GM11168 (cell line): ENCODE results near the gene PPTC7.
"Not testable (repeated sequence)": the region's sequence is repeated elsewhere in the genome, so short reads cannot be mapped to it uniquely, and the experiment has no call there.

Experiments used
- in situ Hi-C: fragments of 300-500 bp; cut with MboI; formaldehyde crosslinking; loops from one replicate; pipeline ENCODE4 v1.12.0; 2022; ENCODE audit warnings: low sequenced_read_pairs; ENCODE audit not compliant: unreplicated experiment

PPTC7 gene

DNA sequence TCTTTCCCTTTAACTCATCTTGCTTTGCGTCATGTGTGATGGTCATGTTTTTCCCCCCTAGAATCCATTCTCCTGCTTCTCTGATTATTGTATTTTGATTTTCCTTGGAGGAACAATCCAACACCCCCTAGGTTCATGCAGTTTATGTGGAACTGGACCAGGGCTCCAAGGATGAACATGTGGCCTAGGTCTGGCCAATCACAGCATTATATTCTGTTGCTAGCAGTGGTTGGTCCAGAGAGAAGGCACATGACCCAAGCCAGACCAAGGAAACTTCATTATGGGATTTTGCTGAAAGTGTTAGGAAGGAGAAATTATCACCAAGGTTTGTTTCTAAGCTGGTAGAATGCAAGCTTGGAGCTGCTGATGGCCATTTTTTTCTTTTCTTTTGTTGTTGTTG lies 6.9 kb upstream of the PPTC7 start:
- in situ Hi-C loops = no loop called here

DNA sequence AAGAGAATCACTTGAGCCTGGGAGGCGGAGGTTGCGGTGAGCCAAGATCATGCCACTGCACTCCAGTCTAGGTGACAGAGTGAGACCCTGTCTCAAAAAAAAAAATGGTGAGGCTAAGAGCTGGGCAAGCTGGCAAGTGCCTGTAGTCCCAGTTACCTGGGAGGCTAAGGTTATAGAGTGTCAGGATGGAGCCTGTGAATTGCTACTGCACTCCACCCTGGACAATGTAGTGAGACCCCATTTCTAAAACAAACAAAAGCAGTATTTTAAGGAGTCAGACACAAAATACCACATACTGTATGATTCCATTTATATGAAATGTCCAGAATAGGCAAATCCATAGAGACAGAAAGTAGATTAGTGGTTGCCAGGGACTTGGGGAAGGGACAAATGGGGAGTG lies 4.0 kb upstream of the PPTC7 start:
- in situ Hi-C loops = not testable (repeated sequence)

DNA sequence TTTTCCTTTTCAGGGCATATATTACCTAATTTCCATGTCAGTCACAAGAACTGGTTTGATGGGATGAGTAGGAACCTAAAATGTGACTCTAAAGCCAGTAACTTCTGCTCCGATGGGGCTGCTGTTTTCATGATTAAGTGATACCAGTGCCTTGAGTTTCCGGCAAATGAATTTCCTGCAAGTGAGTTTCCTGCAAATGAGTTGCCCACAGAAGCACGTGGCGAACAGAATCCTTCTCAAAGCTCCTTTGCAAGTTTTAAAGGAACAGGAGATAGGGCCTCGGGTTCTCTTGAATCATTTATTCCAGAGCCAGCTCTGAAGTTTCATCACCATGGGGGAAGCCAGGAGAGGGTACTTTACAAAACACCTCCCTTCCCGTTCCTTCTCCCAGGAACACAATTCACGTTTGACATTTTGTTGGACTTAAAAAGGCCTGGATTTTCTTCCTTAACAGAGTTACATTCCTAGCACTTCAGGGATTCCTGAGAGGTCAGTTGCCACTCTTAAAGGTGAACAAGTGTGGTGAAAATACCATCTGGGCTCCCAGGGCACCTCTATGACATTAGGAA lies 2.2 kb upstream of the PPTC7 start:
- in situ Hi-C loops = no loop called here

DNA sequence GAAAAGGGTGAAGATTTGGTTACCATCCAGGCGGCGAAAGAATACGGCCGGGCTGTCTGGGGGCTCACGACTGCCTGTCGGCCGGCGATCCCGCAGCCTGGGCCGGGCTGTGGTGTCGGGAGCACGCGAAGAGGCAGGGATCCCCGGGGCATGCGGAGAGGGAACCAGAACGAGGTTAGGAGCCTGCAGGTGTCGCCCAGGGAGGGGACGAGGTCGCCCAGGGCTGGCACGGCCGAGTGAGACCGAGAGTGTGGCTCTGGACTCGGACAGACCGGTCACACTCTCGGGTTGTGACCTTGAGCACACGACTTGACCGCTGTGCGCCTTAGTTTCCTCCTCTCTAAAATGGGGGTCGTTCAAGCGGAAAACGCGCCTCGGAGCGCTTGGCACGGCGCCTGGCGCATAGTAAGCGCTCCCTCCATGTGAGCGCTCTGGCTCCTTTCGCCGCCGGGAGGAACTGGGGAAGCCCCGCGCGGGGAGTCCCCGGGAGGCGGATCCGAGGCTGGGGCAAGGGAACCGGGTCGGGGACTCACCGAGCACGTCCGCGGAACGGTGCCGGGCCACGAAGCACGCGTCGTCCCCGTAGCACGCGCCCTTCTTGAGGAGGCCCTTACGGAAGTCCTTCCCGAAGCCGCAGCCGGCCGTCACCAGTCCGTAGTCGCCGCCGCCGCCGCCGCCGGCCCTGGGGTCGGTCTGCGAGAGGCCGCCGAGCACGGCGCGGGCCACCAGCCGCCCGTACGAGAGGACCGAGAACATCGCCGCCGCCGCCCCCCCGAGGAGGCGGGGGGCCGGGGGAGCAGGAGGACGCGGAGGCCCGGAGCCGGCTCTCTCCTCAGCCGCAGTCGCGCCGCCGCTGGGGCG lies 612 bp downstream of the PPTC7 start:
- in situ Hi-C loops = no loop called here

DNA sequence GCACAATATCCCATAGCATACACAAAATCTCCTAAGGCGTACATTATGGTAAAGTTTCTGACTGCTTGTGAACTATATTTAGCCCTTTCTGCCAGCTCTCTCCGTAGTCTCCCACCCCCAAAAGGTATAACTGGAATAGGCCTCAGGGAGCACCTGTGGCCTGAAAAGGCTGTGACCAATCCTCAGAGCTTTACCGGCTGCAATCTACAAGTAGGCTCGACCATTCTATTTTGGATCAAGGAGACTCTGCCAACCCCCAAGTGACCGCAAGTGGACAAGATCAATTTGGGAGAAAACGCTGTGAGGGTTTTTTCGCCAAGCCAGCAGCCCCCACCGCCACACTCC lies 1.2 kb downstream of the PPTC7 start:
- in situ Hi-C loops = no loop called here

DNA sequence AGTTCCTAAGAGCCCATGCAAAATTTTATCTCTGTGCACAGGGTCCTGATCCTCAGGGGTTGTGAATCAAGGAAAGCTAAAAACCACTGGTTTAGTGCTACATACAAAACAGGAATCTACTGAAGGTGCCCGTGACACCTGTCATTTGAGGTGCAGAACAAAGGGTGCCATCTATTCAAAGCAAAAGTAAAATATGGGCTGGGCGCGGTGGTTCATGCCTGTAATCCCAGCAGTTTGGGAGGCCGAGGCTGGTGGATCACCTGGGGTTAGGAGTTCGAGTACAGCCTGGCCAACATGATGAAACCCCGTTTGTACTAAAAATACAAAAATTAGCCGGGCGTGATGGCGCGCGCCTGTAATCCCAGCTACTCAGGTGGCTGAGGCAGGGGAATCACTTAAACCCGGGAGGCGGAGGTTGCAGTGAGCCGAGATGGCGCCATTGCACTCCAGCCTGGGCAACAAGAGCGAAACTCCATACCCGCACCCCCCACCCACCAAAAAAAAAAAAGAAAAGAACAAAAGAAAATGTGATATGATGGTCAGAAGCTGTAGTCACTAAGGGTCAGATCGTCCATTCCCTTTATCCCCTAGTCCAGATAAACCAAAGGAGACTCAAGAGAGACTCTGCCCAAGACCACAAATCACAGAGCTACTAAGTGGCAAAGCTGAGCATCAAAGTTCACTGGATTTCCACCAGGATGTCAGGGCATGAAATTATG lies 3.4 kb downstream of the PPTC7 start:
- in situ Hi-C loops = no loop called here

DNA sequence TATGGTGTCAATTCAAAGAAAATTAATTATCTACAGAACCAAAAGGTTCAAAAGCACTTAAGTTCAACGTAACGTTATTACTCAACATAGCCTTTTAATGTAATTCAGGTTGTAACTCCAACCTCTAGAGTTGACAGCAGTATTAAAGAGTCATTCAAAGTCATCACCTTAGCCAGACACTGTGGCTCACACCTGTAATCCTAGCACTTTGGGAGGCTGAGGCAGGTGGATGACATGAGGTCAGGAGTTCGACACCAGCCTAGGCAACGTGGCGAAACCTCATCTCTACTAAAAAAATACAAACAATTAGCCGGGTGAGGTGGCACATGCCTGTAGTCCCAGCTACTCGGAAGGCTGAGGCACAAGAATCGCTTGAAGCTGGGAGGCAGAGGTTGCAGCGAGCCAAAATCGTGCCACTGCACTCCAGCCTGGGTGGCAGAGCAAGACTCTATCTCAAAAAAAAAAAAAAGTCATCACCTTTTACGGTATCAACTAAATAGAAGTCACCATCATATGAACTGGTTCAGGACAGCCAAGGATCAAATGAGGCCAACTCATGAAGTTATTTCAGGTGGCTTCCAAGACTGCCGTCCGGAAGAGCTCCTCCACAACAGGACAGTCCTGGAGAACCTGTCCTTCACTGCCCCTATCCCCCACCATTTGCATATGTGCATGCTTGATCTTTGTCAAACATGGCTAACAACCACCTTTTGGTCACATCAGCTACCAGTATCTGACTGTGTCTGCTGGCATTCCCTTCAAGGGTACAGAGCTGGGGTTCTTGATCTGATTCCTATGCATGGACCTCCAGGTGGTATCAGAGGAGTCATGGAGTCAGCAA lies 4.2 kb downstream of the PPTC7 start:
- in situ Hi-C loops = no loop called here

DNA sequence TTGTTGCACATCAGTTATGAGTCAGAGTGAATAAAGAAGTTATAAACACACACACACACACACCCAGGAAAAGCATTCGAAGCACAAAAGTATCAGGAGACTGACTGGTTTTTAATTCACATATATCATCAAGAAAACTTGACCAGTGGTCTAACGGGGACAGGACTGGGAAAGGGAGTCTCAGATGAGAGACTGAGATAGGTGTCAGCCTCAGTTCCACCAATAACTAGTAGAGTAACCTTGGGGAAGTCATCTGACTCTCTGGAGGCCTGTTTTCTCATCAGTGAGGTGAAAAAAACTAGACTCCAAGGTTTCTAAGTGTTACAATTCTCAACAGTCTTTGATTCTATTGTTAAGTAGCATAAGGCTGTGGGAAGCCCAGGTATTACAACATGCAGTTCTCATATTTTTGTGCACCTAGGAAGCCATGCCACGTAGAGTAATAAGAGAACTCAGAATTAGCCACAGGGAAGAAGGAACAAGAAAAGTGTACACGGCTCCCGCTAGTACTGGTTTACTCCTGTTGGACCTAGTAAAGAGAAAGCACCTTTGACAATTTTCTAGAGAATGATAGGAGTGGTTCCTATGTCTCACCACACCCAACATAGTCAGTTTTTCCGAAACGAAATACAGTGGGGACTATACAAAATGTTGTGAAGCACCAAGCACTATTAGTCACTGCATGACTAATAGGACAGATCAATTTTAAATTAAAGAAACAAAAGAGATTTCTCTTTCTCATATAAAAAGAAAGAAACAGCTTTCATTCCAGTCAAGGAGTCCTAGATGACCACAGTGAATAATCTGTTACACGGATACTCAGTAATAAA lies 5.0 kb downstream of the PPTC7 start:
- in situ Hi-C loops = no loop called here

DNA sequence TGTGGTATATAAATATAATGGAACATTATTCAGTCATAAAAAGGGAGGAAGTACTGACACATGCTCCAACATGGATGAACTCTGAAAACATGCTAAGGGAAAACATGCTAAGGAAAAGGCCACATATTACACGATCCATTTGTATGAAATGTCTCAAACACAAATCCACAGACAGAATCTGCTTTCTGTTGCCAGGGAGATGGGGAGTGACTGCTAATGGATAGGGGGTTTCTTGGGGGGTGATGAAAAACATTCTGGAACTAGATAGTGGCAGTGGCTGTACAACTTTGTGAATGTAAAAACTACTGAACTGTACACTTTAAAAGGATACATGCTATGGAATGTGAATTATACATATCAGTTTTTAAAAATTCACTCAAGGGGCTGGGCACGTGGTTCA lies 6.6 kb downstream of the PPTC7 start:
- in situ Hi-C loops = no loop called here

DNA sequence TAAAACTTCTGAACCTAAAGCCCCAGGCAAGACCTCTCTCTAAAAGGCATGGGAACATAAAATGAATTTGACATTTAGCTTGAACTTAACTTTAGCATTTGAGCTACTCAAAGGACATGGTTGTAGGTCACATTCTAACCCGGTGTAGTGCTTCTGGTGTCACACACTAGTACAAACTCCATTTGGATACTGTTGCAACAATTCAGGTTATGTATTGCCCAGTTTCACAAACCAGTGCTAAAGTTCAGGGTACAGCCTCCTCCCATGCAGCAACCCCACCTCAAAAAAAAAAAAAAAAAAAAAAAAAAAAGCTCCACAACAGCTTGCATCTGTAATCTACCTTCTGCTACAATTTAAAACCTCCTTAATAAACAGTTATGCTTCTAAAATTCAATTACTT lies 7.8 kb downstream of the PPTC7 start:
- in situ Hi-C loops = no loop called here

DNA sequence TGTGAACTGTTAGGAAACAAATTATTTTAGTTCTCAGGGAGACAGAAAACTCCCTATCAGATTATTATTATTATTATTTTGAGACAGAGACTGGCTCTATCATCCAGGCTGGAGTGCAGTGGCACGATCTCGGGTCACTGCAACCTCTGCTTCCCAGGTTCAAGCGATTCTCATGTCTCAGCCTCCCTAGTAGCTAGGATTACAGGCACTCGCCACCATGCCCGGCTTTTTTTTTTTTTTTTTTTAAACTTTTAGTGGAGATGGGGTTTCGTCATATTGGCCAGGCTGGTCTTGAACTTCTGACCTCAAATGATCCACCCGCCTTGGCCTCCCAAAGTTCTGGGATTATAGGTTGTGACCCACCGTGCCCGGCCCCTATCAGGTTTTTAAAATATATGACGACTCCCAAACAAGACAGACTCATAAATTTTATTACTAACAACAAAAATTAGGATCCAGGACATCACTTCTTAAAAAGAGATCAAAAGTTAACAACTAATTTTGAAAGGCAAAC lies 8.3 kb downstream of the PPTC7 start:
- in situ Hi-C loops = not testable (repeated sequence)

DNA sequence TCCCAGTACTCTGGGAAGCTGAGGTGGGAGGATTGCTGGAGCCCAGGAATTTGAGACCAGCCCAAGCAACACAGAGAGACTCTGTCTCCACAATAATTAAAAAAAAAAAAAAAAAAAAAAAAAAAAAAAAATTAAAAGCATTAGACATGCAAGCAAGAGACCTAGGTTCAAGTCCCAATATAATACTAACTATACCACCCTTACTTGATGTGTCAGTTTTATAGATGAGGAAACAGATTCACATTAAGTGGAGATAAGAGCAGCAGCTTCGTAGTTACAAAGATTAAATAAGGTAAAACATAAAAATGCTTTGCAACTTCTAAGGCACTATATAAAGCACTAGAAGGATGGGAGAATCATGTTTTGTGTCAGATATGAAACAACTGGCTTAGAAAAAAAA lies 9.1 kb downstream of the PPTC7 start:
- in situ Hi-C loops = no loop called here

DNA sequence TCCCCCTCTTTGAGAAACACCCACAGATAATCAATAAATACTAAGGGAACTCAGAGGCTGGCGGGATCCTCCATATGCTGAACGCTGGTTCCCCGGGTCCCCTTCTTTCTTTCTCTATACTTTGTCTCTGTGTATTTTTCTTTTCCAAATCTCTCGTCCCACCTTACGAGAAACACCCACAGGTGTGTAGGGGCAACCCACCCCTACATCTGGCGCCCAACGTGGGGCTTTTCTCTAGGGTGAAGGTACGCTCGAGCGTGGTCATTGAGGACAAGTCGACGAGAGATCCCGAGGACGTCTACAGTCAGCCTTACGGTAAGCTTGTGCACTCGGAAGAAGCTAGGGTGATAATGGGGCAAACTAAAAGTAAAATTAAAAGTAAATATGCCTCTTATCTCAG lies 12.3 kb downstream of the PPTC7 start:
- in situ Hi-C loops = not testable (repeated sequence)

DNA sequence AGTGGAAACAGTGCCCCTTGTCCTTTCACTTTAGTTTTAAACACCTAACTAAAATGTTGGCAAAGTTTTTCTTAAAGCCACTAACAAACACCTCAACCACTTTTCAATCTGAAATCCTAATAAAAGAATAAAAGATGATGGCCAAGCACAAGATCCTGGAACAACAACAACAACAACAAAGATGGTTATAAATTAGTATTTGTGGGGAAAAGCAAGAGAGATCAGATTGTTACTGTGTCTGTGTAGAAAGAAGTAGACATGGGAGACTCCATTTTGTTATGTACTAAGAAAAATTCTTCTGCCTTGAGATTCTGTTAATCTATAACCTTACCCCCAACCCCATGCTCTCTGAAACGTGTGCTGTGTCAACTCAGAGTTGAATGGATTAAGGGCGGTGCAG lies 13.3 kb downstream of the PPTC7 start:
- in situ Hi-C loops = not testable (repeated sequence)

DNA sequence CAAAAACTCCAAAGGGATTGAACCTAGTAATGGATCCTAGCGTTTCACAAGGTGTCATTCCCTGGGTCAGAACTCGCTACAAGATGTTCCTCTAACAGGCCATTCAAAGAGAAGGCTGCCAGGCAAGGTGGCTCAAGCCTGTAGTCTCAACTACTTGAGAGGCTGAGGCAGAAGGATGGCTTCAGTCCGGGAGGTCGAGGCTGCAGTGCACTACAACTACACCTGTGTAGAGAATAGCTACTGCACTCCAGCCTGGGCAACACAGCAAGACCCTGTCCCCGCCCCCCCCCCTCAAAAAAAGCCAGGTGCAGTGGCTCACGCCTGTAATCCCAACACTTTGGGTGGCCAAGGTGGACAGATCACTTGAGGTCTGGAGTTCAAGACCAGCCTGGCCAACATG lies 14.4 kb downstream of the PPTC7 start:
- in situ Hi-C loops = no loop called here

DNA sequence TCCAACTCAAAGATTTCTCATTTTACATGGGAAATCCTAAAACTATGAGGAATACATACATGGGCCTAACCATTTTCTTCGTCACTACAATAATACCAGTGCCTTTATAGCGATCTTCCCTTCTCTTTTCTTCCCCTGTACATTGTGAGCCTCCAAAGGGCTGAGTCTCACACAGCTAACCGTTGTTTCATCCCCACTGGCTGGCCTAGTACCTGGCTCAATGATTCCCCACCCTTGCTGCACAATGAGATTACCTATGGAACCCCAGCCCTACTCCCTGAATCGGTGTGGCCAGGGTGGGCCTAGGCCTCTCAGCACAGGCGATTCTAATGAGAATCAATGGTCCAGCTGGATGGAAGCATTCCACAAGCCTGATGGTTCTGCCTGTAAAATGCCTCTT lies 16.1 kb downstream of the PPTC7 start:
- in situ Hi-C loops = no loop called here

DNA sequence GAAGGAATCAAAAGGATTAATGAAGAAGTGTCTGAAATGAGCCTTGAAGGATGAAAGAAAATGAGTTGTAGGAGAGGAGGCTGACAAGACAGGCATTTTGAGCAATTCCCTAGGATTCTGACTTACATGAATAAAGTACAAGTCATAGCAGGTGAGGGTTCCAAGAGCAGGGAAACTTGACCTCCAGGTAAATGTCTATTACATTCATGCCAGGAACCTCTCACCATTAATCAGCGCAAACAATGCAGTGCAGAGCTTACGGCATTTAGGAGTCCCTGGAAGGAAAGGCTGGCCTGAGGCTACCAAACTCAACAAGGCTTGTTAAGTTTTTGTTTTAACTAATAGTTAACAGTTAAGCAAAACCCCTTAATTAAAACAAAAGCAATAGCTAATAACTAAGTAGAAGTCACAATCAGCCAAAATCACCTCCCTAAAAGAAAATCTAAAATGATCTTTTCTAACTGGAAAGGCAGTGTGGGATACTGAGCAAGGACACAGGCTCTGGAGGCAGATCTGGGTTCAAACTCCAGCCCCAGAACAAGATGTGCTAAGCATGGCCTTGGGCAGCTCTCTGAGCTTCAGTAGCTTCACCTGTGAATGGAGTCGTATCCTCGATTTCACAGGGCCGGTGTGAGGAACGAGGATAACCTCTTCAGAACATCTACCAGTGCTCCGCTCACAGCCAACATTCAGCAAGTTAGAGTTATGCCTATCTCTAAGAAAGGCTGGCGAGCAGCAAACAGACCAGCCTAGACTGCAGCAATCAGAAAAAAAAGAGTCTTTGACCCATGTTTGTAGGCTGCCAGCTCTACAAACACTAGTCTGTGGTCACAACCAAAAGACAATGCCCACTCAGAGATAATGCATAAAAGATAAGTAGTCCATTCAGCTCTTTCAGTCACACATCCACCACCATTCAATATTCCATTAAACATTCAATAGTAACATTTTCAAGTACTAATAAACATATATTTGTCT lies 16.9 kb downstream of the PPTC7 start:
- in situ Hi-C loops = no loop called here

DNA sequence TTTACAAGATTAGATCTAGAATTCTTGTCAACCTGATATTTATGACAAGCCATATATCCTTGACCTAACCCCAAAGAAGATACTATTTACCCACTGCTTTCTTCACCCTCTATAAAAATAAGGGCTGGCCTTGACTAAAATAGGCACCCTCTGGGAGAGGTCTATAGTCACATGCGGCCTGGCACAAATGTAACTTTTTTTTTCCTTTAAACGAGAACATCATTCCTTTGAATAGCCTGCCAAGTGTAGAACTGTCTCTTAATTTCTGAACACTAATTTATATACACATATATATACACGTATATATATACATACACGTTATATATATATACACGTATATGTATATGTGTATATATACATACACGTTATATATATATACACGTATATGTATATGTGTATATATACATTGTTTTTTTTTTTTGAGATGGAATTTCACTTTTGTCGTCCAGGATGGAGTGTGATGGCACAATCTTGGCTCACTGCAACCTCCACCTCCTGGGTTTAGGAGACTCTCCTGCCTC lies 18.6 kb downstream of the PPTC7 start:
- in situ Hi-C loops = no loop called here
